GM19043 (cell line): Measurements from ENCODE around the gene MIER2.
"Not testable (repeated sequence)": the region's sequence is repeated elsewhere in the genome, so short reads cannot be mapped to it uniquely, and the experiment has no call there.

ENCODE experiments used
- ATAC-seq: cut with Tn5 transposase; IDR thresholded peaks from one replicate; pipeline ENCODE4 v1.9.1; 2021; ENCODE audit warnings: low read depth; ENCODE audit not compliant: unreplicated experiment

Gene MIER2

DNA sequence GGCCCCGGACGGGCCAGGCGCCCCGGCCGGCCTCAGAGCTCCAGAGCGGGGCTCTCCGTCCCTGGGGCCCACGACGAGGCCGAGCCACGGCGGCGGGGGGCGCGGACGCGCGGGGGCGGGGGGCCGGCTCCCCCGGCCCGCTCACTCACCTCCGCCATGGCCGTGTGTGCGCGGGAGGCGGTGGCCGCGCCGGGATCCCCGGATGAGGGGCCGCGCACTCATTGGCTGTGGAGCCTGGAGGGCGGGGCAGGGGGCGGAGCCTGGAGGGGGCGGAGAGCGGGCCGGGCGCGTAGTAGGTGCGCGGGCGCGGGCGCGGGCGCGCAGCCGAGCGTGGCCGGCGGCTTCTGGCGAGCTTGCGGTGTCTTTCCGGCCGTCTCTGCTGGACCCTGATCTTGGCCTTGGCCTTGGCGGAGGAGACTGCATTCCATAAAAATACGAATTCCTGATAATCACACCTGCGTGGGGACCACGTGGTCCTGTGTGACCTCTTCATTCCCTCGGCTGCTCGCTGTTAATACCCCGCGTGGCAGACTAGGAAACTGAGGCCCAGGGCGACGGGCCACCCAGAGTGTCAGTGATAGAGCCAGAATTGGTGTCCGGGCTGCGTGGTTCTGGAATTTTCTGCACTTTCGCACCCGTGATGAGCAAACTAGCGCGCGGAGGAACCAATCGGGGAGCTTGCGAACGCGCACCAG lies at the start of gene MIER2:
TSS of gene MIER2 (minus strand) at position 172 of the 695 bp plus-strand sequence. CDS start at position 158, 14 bp downstream.
- no peak for ATAC-seq

GRCh38 chr19:393560-393959 lies 49.0 kb upstream of the MIER2 start:
- ATAC-seq, result not testable (repeated sequence)

DNA sequence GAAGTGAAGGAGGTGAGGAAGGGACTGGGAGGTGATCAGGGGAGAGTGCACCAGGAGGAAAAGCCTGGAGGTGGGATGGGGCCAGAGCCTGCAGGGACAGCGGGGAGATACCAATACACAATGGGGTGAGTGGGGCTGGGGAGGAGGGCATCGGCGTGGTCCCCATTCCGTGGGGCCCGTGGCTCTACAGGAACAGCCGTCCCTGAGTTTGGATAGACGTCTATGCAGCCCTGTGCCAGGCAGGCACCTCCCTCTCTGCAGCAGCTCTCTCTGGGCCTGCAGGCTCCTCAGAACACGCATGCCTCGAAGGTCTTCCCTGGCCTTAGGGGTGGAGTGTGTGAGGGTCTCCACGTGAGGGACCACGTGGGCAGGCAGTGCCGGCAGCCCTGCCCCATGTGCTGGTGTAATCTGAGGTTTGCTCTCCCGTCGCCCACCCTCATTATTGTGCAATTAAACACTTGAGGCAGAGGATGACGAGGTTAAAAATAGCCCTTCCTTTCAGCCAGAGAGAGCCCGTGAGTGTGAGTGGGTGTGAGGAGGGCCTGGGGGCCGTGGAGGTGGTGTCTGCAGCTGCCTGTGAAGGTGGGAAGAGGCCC lies 47.9 kb upstream of the MIER2 start:
- ATAC-seq, result no peak

- no peak for ATAC-seq
Observed at GRCh38 chr19:391726-392374, 47.3 kb upstream of the MIER2 start.

- no peak for ATAC-seq
Observed at GRCh38 chr19:391207-391557, 46.6 kb upstream of the MIER2 start.

DNA sequence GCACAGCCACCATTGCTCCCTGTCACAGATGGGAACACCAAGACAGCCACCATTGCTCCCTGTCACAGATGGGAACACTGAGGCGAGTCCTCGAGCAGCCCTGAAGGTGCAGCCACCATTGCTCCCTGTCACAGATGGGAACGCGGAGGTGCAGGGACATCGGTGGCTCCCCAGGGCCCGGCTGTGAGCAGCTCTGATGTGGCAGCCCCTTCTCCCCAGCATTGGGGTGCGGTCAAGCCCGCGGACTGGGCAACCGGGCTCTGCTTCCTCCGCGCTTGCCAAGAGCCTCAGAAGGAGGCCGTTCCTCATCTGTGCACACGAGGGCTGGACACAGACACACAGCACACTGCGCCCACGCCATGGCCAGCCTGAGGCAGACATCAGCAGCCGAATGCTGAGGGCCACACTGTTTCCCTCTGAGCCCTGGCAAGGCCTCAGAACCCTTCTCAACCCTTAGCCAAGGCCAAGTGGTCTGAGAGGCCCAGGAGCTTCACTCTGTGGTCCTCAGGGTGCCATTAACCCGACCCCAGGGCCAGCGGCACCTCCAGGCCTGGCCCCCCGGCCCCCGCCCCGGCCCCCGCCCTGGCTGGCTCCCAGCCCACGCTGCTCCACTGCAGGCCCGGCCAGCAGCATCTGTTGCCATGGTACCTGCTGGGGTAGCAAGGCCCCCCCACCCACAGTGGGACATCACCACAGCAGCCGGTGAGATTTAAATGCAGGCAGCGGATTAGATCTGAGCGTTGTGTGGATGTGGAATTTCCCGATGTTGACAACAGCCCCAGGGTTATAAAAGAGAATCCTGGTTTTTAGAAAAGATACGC lies 46.0 kb upstream of the MIER2 start:
- no peak for ATAC-seq

DNA sequence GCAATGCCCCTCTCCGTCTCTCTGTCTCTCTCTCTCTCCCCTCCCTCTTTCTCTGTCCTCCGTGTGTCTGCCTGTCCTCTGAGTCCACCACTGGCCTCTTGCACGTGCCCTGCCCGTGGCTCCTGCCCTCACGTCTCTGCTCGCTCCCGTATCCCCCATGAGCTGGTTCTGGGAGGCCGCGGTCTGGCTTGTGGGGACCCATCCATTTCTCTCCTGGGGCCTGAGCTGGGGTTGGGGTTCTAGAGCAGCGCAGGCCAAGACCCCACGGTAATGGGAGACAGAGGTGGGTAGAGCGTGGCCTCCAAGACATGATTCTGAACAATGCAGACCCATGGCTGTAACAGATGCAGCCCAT lies 45.3 kb upstream of the MIER2 start:
- ATAC-seq, result no peak

DNA sequence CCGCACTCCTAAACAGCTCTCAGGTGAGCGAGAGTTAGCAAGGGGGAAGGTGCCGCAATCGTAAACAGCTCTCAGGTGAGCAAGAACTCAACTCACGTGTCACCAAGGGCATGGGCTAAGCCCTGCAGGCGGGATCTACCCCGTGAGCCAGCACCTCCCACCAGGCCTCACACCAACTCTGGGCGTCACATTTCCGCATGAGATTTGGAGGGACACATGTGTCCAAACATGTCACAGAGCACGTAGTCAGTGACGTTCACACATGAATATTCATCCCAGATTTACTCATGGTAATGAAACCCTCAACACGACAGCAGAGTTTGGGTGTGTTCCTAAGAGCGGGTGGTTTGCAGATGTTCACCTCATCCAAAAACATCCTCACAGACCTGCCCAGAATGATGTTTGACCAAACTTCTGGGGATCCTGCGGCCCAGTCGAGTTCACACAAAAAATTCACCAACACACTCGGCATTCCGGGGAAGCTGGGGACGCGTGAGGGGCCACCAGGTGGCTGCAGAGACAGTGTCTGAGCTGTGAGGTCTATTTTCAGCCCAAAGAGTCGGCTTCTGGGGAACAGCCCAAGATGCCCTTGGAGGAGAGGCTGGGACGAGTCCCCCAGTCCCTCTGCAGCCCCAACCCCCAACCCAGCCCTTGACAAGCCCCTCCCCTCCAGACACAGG lies 44.8 kb upstream of the MIER2 start:
- no peak for ATAC-seq

DNA sequence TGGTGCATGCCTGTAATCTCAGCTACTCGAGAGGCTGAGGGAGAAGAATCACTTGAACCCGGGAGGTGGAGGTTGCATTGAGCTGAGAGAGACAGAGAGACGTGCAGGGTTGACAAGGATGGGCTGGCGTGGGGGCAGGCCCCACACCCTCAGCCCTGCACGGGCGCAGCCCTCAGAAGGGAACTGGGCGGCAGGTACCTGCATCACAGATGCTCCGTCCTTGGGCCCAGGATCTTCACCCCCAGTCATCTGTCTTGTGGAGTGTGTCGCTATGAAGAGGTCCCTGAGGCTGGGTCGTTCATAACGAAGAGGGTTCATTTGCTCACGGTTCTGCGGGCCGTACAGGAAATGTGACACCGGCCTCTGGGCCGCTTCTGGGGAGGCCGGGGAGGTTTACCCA lies 44.1 kb upstream of the MIER2 start:
- no peak for ATAC-seq

DNA sequence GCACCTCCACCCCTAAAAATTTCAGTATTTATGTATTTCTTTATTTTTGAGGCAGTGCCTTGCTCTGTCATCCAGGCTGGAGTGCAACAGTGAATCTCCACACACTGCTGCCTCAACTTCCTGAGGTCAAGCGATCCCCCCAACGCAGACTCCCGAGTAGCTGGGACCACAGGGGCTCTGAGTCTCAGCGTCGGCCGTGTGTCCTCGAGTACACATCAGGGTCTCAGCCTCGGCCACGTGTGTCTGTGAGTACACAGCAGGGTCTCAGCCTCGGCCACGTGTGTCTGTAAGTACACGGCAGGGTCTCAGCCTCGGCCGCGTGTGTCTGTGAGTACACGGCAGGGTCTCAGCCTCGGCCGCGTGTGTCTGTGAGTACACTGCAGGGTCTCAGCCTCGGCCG lies 43.2 kb upstream of the MIER2 start:
- ATAC-seq, result no peak

- ATAC-seq, result not testable (repeated sequence)
Observed at GRCh38 chr19:386632-387301, 42.2 kb upstream of the MIER2 start.

DNA sequence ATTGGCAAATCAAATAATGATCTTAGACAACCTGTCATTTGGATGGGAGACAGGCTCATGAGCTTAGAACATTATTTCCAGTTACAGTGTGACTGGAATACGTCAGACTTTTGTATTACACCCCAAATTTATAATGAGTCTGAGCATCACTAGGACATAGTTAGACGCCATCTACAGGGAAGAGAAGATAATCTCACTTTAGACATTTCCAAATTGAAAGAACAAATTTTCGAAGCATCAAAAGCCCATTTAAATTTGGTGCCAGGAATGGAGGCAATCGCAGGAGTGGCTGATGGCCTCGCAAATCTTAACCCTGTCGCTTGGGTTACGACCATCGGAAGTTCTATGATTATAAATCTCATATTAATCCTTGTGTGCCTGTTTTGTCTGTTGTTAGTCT lies 41.6 kb upstream of the MIER2 start:
- not testable (repeated sequence) for ATAC-seq

GRCh38 chr19:384799-385169 lies 40.2 kb upstream of the MIER2 start:
- ATAC-seq, result no peak

- ATAC-seq, result no peak
Observed at GRCh38 chr19:383922-384798, 39.6 kb upstream of the MIER2 start.

GRCh38 chr19:383040-383439 lies 38.4 kb upstream of the MIER2 start:
- ATAC-seq, result no peak

- ATAC-seq, result not testable (repeated sequence)
Observed at GRCh38 chr19:382578-382977, 38.0 kb upstream of the MIER2 start.

DNA sequence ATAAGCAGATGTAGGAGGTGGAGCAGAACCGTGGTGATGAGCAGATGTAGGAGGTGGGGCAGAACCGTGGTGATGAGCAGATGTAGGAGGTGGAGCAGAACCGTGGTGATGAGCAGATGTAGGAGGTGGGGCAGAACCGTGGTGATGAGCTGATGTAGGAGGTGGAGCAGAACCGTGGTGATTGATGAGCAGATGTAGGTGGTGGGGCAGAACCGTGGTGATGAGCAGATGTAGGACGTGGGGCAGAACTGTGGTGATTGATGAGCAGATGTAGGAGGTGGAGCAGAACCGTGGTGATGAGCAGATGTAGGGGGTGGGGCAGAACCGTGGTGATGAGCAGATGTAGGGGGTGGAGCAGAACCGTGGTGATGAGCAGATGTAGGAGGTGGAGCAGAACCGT lies 37.3 kb upstream of the MIER2 start:
- ATAC-seq, result not testable (repeated sequence)

- ATAC-seq, result not testable (repeated sequence)
Observed at GRCh38 chr19:380618-381219, 36.1 kb upstream of the MIER2 start.

- no peak for ATAC-seq
Observed at GRCh38 chr19:379796-380195, 35.2 kb upstream of the MIER2 start.
